GM13977 (cell line): ENCODE data around the gene DST.

Experiments used
- DNase-seq: peaks from one replicate; pipeline ENCODE4 v3.0.0; 2012; ENCODE audit warnings: low spot score
- CTCF ChIP-seq: IDR thresholded peaks from 2 replicates; pipeline ENCODE4 v1.5.1; 2012; ENCODE audit warnings: mild to moderate bottlenecking, control low read depth; ENCODE audit not compliant: insufficient read depth; ENCODE audit errors: extremely low read depth, missing control alignments
- in situ Hi-C: fragments of 300-500 bp; cut with MboI; formaldehyde crosslinking; loops from one replicate; pipeline ENCODE4 v1.12.0; 2022; ENCODE audit warnings: low sequenced_read_pairs, low pct_unique_long_range_greater_than_20kb, mixed read lengths, inconsistent platforms; ENCODE audit not compliant: unreplicated experiment

The DST gene

GRCh38 chr6:56480246-56480645 is 162.4 kb downstream of the DST start:
- TF ChIP-seq CTCF, result no peak
- in situ Hi-C loops, result no loop called here
- no peak for DNase-seq

- DNase-seq, result no peak
- no peak for TF ChIP-seq CTCF
- in situ Hi-C loops, result no loop called here
Observed at GRCh38 chr6:56479381-56479780, 163.3 kb downstream of the DST start.

GRCh38 chr6:56478202-56478601 is 164.5 kb downstream of the DST start:
- in situ Hi-C loops, result no loop called here
- TF ChIP-seq CTCF, result no peak
- no peak for DNase-seq

GRCh38 chr6:56477241-56477640 is 165.4 kb downstream of the DST start:
- TF ChIP-seq CTCF, result no peak
- in situ Hi-C loops, result no loop called here
- DNase-seq, result no peak

- in situ Hi-C loops, result no loop called here
- no peak for TF ChIP-seq CTCF
- DNase-seq, result no peak
Observed at GRCh38 chr6:56475736-56476457, 166.8 kb downstream of the DST start.

- no peak for TF ChIP-seq CTCF
- no peak for DNase-seq
- in situ Hi-C loops, result no loop called here
Observed at GRCh38 chr6:56474532-56474931, 168.2 kb downstream of the DST start.
